HCT116 (cell line): ENCODE data around the gene EIF3L. TPM values are rescaled to one million over a fixed set of nuclear protein-coding genes. Genes with fewer than 3 reads are reported as not detected.

ENCODE experiments used
- ATAC-seq: fragments of 200-7000 bp; cut with Tn5 transposase; 2 replicates; pipeline ENCODE4 v1.9.1; 2020; ENCODE audit warnings: mild to moderate bottlenecking, moderate library complexity
- BruUV-seq: library from RNA; stranded (reverse); fragments of 400-500 nt; replicated peaks from 2 replicates; lab custom pipeline; 2021; lab: Mats Ljungman, UMichigan
- CTCF ChIA-PET: fragments of 300-600 bp; sonication (Branson Sonifier 250); formaldehyde crosslinking; loops from one replicate; lab custom pipeline; 2021; ENCODE audit warnings: antibody characterized with exemption; lab: Charles Lee
- POLR2A ChIA-PET: fragments of 300-600, 350-600 bp; sonication (Branson Sonifier 250); formaldehyde crosslinking; loops from one replicate; lab custom pipeline; 2021; ENCODE audit warnings: antibody characterized with exemption; lab: Charles Lee
- RAD21 ChIA-PET, 2 experiments: fragments of 300-600 bp; sonication (Branson Sonifier 250); formaldehyde crosslinking; loops; one replicate each; lab custom pipeline; 2023; ENCODE audit warnings: low total read pairs in 2 of 2; ENCODE audit not compliant: uncharacterized antibody in 2 of 2, unreplicated experiment in 2 of 2, low non-redundant PET in 1 of 2; lab: Charles Lee
- DNase-seq: peaks from one replicate; pipeline ENCODE4 v3.0.0-alpha.2; 2010; ENCODE audit warnings: low read depth, low spot score
- H2AFZ ChIP-seq: fragments of 200-600 bp; shearing (Covaris generic), sonication (generic); 2 replicates; pipeline ENCODE4 v1.6.1; 2017; ENCODE audit warnings: low read depth, mixed run types, mixed read lengths, antibody characterized with exemption, low read length; ENCODE audit not compliant: poor library complexity, severe bottlenecking
- H3K27ac ChIP-seq: 2 replicates; pipeline ENCODE4 v1.5.1; 2012; ENCODE audit warnings: low read depth, low read length
- H3K27me3 ChIP-seq: fragments of 200-600 bp; sonication (generic); 2 replicates; pipeline ENCODE4 v1.6.1; 2016; ENCODE audit warnings: mixed run types, low read length, mixed read lengths; ENCODE audit not compliant: insufficient read depth
- H3K36me3 ChIP-seq, 2 experiments: fragments of 200-500 bp in 1 of 2; fragments of 200-600 bp in 1 of 2; sonication (Bioruptor generic) in 1 of 2; sonication (generic) in 1 of 2; 2 replicates each; pipeline versions ENCODE4 v1.5.1 to v1.6.1; 2014 to 2016; ENCODE audit warnings: low read length in 2 of 2, inconsistent platforms in 1 of 2, mixed read lengths in 1 of 2, mixed run types in 1 of 2; ENCODE audit not compliant: insufficient read depth in 2 of 2, control insufficient read depth in 1 of 2
- H3K4me1 ChIP-seq, 2 experiments: fragments of 200-600 bp in 1 of 2; sonication (generic) in 1 of 2; 2 replicates each; pipeline versions ENCODE4 v1.5.1 to v1.6.1; 2012 to 2017; ENCODE audit warnings: low read length in 2 of 2, inconsistent platforms in 1 of 2, mild to moderate bottlenecking in 1 of 2, mixed read lengths in 1 of 2, mixed run types in 1 of 2, moderate library complexity in 1 of 2; ENCODE audit not compliant: insufficient read depth in 2 of 2, control insufficient read depth in 1 of 2
- H3K4me2 ChIP-seq: fragments of 200-600 bp; sonication (generic); 2 replicates; pipeline ENCODE4 v1.6.1; 2017; ENCODE audit warnings: mixed run types, low read length, mixed read lengths
- H3K4me3 ChIP-seq, 2 experiments: fragments of 200-600 bp in 1 of 2; sonication (generic) in 1 of 2; replicated peaks in 1 of 2; 2 replicates each; pipeline ENCODE4 v1.5.1; 2011 to 2016; ENCODE audit warnings: low read length in 2 of 2, control low read depth in 1 of 2, low read depth in 1 of 2, mild to moderate bottlenecking in 1 of 2, mixed read lengths in 1 of 2, mixed run types in 1 of 2
- H3K79me2 ChIP-seq: fragments of 200-600 bp; sonication (generic); 2 replicates; pipeline ENCODE4 v1.6.1; 2017; ENCODE audit warnings: mild to moderate bottlenecking, mixed run types, low read length, moderate library complexity, mixed read lengths; ENCODE audit not compliant: insufficient read depth
- H3K9ac ChIP-seq: fragments of 200-600 bp; sonication (generic); 2 replicates; pipeline ENCODE4 v1.6.1; 2016; ENCODE audit warnings: low read length, mixed read lengths
- H3K9me2 ChIP-seq: fragments of 200-600 bp; sonication (generic), shearing (Covaris generic); 2 replicates; pipeline ENCODE4 v1.6.1; 2017; ENCODE audit warnings: mixed run types, mild to moderate bottlenecking, moderate library complexity; ENCODE audit not compliant: insufficient read depth
- H3K9me3 ChIP-seq, 2 experiments: fragments of 200-500 bp in 1 of 2; fragments of 200-600 bp in 1 of 2; sonication (Bioruptor generic) in 1 of 2; sonication (generic) in 1 of 2; 2 replicates each; pipeline ENCODE4 v1.6.1; 2014 to 2017; ENCODE audit warnings: low read length in 2 of 2, mixed read lengths in 2 of 2, inconsistent platforms in 1 of 2, low read depth in 1 of 2, mild to moderate bottlenecking in 1 of 2, mixed run types in 1 of 2, moderate library complexity in 1 of 2; ENCODE audit not compliant: control insufficient read depth in 1 of 2, insufficient read depth in 1 of 2
- H4K20me1 ChIP-seq: fragments of 200-600 bp; sonication (generic), shearing (Covaris generic); 2 replicates; pipeline ENCODE4 v1.6.1; 2017; ENCODE audit warnings: mixed run types, mild to moderate bottlenecking, moderate library complexity; ENCODE audit not compliant: insufficient read depth
- ATF3 ChIP-seq: IDR thresholded peaks from 2 replicates; pipeline ENCODE4 v1.6.1; 2012
- CBX3 ChIP-seq: IDR thresholded peaks from 2 replicates; pipeline ENCODE4 v1.6.1; 2012; ENCODE audit warnings: low read depth
- EZH2 ChIP-seq: fragments of 200-600 bp; sonication (generic); IDR thresholded peaks from 2 replicates; pipeline ENCODE4 v1.6.1; 2017; ENCODE audit warnings: antibody characterized with exemption, mixed run types
- POLR2A ChIP-seq: IDR thresholded peaks from 2 replicates; pipeline ENCODE4 v1.7.0; 2011; ENCODE audit warnings: borderline replicate concordance; ENCODE audit not compliant: insufficient read depth, insufficient read length; ENCODE audit errors: extremely low read depth
- POLR2AphosphoS5 ChIP-seq: IDR thresholded peaks from 2 replicates; pipeline ENCODE4 v1.6.1; 2011; ENCODE audit warnings: mild to moderate bottlenecking, low read depth, low read length, moderate library complexity
- TCF7L2 ChIP-seq: IDR thresholded peaks from 2 replicates; pipeline ENCODE4 v1.7.0; 2011; ENCODE audit warnings: borderline replicate concordance, inconsistent platforms; ENCODE audit not compliant: insufficient read depth, insufficient read length; ENCODE audit errors: extremely low read depth
- ZFX ChIP-seq: fragments of 450-650 bp; IDR thresholded peaks from 2 replicates; pipeline ENCODE4 v1.6.1; 2017
- ZNF274 ChIP-seq: fragments of 200-500 bp; sonication (Bioruptor generic); IDR thresholded peaks from 2 replicates; pipeline ENCODE4 v1.6.1; 2014; ENCODE audit warnings: mild to moderate bottlenecking, low read depth, low read length, inconsistent platforms
- intact Hi-C: fragments of 100-400 bp; cut with micrococcal nuclease; formaldehyde crosslinking; loops from 2 replicates; pipeline ENCODE4 v1.10.0; 2022
- total RNA-seq: library from RNA; stranded (reverse); gene quantifications from one replicate; pipeline ENCODE4 v1.2.1, GENCODE V29; 2021; ENCODE audit not compliant: unreplicated experiment
- TF ChIP-seq, protein P1 (sequence below): IDR thresholded peaks from 2 replicates; pipeline ENCODE4 v1.6.1; 2012

EIF3L gene
- total RNA-seq, 1 experiment from 2014 or later, result 687 TPM

- Histone ChIP-seq H4K20me1 (no peaks in the 10 kb centered on the region), H3K9me3 (no peaks in the 10 kb centered on the region), H3K9me2 (no peaks in the 10 kb centered on the region), H3K27me3 (no peaks in the 10 kb centered on the region), H3K4me2 (peak overlapping the region; percentile 91), H3K9ac (peak overlapping the region; percentile 98), H3K79me2 (peaks cover 46% of the 10 kb centered on the region), H3K36me3 (no peaks in the 10 kb centered on the region), H3K4me3 (peak overlapping the region; percentile 80 to 95), H3K27ac (peak overlapping the region; percentile 87), H3K4me1 (peaks cover 18 to 69% of the 10 kb centered on the region in 2 experiments; a peak in 3 of 4 replicates), H2AFZ (no peak overlapping the region)
- no TSS peak for BruUV-seq
- TF ChIP-seq ZFX (no peak), ZNF274 (no peak), POLR2AphosphoS5 (peak; percentile 69), POLR2A (peak; percentile 30), EZH2 (no peak), CBX3 (no peak), TCF7L2 (no peak), ATF3 (no peak)
- TF ChIP-seq, protein P1, sequence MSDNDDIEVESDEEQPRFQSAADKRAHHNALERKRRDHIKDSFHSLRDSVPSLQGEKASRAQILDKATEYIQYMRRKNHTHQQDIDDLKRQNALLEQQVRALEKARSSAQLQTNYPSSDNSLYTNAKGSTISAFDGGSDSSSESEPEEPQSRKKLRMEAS, result no peak
- no peak for ATAC-seq
- intact Hi-C loops, result loop anchor here (5.0 kb wide), 1 partner anchor 199 kb away; the partner anchor contains the start of gene GGA1
- RAD21 ChIA-PET, result no interaction called here
- POLR2A ChIA-PET, result interaction anchor here (1.0 to 4.3 kb wide), 11 partner anchors 11 to 198 kb away, joined by 3 to 38 read pairs (median 11); partner anchors contain the start of genes GGA1, LGALS1 and PDXP
- DNase-seq, result no peak
- CTCF ChIA-PET, result interaction anchor here (1.5 kb wide), 1 partner anchor 23 kb away, joined by 6 read pairs; no protein-coding TSS in a partner anchor
These were observed 43.4 kb upstream of the EIF3L start for GRCh38 chr22:37805810-37806277.
